ENCODE data around the gene CDHR4.
"Not testable (repeated sequence)": the region's sequence is repeated elsewhere in the genome, so short reads cannot be mapped to it uniquely, and the experiment has no call there.

The CDHR4 gene

DNA sequence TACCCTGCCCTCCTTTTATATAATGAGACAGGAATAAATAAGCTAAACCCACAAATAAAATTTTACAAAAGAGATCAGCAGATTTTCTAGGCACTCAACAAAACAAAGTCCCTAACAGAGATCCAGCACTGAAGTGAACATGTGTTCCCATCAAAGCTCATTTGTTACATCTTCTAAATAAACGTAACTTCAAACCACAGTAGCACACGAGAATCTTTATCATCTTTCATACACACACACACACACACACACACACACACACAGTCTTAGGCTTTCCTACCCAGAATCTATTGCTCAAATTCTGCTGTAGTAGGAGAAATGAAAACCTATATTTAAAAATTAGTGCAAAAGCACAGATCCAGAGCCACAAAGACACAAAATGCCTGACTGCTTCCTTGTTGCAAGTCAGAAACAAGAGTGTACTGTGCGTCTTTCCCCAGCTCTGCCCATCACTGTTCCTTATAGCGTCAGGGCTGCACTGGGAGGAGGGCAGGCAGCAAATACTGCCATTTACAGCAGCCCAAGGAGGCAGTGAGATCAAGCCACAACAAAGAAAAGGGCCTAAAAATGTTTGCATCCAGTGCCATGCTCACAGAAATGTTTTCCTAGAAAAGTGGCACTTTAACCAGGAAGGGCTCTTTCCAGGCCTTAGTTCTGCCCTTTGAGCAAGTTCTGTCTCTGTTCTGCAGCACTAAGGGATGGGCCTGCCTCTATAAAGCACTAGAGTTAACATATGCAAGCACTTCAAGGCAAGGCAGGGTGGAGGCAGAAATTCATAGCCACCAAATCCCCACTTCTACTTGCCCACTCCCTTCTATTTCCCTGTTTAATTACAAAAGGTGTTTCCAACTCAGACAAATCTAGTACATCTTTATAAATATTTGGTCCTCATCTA, 19.3 kb downstream of the CDHR4 start:
- no peak for DNase-seq (ENCODE audit: low spot score)

DNA sequence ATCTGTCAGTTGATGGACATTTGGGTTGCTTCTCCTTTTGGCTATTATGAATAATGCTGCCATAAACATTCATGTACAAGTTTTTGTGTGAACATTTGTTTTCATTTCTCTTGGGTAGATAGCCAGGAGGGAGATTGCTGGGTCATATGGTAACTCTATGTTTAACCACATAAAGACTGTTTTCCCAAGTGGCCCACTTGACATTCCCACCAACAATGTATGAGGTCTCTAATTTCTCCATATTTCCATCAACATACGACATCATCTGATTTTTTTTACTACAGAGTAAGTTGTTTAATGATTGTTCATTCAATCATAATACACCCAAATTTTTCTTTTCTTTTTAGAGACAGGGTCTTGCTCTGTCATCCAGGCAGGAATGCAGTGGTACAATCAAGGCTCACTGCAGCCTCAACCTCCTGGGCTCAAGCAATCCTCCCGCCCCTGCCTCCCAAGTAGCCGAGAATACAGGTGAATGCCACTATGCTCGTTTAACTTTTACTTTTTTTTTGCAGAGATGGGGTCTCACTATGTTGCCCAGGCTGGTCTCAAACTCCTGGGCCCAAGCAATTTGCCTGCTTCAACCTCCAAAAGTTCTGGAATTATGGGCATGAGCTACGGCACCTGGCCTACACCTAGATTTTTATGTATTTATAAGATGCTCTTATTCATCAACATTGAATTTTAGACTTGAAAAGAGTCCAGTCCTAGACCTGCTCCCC, 20.2 kb downstream of the CDHR4 start:
- no peak for DNase-seq (ENCODE audit: low spot score)

DNA sequence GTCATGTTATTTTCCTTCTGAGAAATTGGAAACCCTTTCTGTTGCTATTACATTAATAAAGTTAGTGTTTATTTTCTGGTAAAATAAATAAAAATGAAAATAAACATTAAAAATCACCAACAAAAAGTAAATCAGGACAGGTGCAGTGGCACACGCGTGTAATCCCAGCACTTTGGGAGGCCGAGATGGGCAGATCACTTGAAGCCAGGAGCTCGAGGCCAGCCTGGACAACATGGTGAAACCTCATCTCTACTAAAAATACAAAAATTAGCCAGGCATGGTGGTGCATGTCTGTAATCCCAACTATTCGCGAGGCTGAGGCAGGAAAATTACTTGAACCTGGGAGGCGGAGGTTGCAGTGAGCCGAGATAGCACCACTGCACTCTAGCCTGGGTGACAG, 23.6 kb downstream of the CDHR4 start:
- DNase-seq (ENCODE audit: low spot score): not testable (repeated sequence)

DNA sequence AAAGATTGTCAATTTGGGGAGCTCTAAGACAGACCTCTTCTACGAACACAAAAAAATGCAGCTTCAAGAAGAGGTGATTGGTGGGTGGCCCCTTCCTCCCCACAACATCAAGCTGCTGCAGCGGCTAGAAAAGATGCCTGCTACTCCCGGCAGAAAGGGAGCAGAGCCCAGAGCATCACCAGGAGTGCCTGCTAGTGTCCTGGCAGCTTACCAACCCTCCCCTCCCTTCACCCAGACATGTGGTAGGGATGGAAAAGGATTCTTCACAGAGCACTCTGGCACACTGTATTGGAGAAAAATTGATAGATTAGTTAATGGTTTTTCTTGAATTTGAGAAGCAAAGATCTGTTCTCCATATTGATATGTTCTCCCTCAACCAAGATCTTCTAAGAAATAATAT, 24.1 kb downstream of the CDHR4 start:
- DNase-seq (ENCODE audit: low spot score): no peak

DNA sequence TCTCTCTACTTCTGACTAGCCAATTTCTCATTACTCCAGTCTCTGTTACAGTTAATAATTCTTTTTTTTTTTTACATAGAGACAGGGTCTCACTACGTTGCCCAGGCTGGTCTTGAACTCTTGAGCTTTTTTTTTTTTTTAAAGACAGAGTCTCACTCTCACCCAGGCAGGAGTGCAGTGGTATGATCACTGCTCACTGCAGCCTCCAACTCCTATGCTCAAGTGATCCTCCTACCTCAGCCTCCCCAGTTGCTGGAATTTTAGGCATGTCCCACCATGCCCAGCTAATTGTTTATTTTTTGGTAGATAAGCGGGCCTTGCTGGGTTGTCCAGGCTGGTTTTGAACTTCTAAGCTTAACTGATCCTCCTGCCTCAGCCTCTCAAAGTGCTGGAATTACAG, 27.0 kb downstream of the CDHR4 start:
- no peak for DNase-seq (ENCODE audit: low spot score)

DNA sequence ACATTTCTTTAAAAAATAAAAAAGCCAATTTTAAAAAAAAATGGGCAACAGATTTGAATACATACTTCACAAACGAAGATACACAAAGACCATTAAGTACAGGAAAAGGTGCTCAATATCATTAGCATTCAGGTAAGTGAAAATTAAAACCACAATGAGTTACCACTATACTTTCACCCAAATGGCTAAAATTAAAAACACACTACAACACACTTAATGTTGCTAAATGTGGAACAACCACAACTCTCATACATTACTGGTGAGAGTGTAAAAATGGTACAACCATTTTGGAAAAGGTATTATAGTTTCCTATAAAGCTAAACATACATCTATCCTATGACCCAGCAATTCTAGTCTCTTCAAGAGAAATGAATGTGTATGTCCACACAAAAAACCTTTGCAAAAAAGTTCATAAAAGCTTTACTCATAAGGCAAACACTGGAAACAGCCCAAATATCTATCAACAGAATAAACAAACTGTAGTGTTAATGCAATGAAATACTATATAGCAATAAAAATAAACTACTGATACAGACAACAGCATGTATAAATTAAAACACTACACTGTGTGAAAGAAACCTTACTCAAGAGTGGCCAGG, 28.2 kb downstream of the CDHR4 start:
- DNase-seq (ENCODE audit: low spot score): no peak

DNA sequence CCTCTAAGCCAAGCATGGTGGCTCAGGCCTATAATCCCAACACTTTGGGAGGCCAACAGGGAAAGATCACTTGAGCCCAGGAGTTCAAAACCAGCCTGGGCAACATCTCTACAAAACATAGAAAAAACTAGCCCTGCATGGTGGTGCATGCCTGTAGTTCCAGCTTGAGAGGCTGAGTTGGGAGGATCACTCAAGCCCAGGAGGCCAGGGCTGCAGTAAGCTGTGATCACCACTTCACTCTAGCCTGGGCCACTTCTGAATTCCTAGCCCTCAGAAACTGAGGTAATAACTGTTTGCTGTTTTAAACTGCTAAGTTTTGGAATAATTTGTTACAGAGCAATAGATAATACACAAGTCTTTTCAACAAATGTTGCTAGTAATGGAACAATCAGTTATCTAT, 29.7 kb downstream of the CDHR4 start:
- DNase-seq (ENCODE audit: low spot score): no peak

DNA sequence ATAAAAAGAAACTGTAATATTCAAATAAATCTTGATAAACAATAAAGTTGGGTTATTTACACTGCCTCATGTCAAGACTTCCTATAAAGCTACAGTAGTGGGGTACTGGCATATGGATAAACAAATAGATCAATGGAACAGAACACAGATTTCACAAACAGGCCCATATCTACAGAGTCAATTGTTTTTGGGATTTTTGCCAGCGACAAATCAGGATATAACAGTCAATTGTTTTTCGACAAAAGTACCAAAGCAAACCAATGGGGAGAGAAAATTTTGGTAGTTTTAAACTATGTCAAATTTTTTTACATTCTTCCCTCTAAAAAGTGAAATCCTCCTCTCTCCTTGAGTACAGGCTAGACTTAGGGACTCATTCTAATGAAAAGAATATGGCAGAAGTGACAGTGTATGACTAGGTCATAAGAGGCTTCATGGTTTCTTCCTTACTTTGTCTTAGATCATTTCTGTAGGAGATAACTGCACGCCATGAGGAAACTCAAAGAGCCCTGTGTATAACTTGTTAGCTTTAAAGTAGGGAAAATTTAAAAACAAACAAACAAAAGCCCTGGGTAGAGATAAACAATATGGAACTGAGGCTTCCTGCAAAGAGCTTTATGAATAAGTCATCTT, 30.3 kb downstream of the CDHR4 start:
- DNase-seq (ENCODE audit: low spot score): no peak

DNA sequence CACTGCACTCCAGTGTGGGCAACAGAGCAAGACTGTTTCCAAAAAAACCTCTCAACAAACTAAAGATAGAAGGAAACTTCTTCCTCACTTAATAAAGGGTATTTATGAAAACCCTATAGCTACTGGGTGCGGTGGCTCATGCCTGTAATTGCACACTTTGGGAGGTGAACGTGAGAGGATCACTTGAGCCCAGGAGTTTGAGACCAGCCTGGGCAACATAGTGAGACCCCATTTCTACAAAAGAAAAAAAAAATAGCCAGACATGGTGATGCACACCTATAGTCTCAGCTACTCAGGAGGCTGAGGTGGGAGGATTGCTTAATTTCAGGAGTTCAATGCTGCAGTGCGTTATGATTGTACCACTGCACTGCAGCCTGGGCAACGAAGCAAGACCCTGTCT, 35.7 kb downstream of the CDHR4 start:
- DNase-seq (ENCODE audit: low spot score): no peak

DNA sequence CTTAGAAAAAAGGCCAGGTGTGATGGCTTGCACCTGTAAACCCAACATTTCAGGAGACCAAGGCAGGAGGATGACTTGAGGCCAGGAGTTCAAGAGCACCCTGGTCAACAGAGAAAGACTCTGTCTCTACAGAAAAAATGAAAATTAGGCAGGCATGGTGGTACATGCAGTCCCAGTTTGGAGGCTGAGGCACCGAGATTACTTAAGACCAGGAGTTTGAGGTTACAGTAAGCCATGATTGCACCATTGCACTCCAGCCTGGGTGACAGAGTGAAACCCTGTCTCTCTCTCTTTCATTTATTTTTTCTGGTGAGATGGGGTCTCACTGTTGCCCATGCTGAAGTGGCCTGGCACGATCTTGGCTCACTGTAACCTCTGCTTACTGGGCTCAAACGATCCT, 38.0 kb downstream of the CDHR4 start:
- DNase-seq (ENCODE audit: low spot score): no peak

DNA sequence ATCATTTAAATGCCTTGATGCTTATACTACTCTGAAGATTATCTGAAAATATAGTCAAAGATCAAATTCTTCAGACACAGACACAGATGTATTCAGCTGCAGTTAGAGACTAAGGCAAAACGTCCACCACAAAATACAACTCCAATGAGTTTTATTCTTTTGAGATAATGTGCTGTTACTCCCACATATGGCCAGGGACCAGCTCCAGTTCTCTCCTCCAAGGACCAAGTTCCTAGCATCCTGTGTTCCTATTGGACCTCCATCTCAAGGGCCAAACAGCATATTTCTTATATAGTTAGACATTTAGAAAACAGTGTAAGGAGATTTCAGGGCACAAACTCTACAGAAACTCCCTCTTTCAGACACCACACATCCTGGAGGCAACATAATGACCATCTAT, 40.4 kb downstream of the CDHR4 start:
- DNase-seq (ENCODE audit: low spot score): no peak

DNA sequence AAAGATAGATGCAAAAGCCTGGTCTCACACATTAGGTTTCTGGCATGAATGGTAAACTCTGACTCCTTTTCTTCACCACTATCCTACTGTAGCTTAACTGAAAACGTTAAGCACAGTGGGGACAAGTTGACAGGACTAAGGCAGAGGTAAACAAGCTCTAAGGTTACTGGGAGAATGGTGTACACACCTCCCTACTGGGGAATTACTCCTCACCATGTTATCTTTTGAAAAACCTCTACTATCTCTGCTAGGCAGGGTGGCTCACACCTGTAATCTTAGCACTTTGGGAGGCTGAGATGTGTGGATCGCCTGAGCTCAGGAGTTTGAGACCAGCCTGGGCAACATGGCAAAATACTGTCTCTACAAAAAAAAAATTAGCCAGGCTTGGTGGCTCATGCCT, 42.5 kb downstream of the CDHR4 start:
- no peak for DNase-seq (ENCODE audit: low spot score)

DNA sequence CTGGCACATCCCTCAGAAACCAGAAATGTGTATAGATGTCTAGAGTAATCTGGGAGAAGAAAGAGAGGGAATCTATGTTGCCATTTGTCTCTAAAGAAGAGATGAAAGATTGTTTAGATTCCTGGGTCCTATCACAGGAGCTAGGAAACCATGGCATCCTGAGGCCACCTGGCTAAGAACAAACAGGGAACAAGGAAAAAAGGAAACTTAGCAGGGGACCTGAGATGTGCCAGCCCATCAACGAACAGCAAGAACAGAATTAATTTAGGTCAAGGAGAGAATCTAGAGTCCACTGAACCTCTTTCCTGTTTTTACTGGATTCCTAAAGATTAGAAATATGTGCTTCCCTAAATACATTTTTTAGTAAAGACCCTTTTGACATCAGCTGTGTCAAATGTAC, 43.6 kb downstream of the CDHR4 start:
- DNase-seq (ENCODE audit: low spot score): no peak

DNA sequence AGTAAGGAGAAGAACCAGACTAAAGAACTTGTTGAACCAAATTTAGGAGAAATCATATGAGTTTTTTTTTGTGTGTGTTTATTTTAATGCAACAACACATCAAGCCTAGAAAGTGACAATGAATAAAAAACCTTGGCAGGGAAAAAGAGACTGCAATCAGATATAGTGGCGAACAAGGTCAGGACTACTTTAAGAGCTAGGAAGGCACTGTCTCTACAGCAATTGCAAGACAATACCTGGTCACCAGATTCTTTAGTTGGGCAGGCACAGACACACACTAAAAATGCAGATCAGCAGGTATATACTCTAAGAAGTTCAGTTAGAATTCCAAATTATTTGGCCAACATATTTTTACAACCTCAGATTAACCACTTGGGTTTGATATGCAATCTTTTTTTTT, 45.1 kb downstream of the CDHR4 start:
- no peak for DNase-seq (ENCODE audit: low spot score)

DNA sequence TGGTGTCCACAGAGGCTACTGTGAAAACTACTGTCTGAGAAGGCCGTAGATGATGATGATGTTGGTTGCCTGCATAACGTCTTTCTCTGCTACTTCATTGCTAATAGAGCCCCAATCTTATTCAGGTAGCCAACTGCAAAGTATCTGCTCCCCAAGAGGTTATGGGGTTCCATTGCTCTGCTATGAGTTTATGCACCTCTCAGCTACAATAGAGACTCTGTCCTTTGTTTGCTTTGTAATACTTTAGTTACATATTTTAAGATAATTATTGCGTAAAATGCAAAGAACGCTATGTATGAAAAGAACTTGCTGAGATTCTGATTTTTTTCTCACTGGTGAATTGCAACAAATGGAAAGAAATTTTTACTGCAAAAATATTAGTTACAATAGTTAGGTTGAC, 48.2 kb downstream of the CDHR4 start:
- no peak for DNase-seq (ENCODE audit: low spot score)

DNA sequence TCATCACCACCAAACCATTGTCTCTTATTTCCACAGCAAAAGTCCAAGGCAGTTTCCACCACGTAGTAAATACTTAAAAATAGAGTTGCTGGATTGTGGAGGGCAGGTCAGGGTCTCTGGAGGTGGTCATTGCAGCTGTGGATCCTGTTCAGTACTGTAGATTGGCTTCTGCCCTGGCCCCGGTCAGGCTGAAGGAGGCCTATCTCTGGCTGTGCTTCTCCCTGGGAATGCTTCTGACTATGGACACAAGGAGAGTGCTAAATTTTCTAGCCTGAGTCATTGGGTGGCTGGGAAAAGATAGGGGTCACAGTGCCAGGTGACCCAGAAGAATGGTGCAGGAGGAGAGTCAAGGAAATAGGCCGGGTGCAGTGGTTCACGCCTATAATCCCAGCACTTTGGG, 49.6 kb downstream of the CDHR4 start:
- DNase-seq (ENCODE audit: low spot score): no peak

DNA sequence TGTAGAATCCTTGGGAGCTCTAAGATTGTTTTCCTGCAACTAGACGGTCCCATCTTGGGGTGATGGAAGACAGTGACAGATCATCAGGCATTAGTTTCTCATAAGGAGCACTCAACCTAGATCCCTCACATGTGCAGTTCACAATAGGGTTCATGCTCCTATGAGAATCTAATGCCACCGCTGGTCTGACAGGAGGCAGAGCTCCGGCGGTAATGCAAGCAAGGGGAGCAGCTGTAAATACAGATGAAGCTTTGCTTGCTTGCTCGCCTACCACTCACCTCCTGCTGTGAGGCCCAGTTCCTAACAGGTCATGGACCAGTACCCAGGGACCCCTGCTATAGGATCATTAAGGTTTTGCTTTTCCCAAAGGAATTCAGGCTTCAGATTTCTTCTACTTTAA, 50.8 kb downstream of the CDHR4 start:
- not testable (repeated sequence) for DNase-seq (ENCODE audit: low spot score)

DNA sequence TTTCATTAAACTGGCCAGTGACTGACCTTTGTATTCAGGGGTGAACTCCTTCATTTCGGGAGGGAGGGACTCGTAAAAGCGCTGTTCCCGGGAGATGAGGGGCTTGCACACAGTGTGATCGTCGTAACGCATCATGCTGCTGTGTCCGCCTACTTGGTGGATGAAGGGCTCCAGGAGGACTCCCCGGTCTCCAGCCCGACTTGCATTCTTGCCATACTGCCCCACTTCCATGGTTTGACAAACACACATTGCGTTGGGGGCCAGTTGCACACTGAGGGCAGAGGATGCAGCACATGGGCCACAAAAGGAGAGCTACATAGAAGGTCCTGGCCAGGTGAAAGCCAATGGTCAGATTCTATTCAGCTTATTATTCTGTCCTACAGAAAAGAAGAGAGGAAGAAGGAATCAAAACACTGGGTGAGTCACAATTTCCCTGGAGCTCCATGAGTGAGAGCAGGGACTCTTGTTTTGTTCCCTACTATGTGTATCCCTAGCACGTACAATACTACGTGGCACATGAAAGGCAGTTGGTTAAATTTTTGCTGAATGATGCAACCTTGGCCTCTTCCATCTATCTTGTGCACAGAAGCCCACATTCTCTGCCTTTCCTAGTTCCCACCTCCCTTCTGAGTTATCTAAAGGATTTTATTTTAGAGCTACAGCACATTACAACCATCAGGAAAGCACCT, 51.7 kb downstream of the CDHR4 start:
- DNase-seq (ENCODE audit: low spot score): no peak

DNA sequence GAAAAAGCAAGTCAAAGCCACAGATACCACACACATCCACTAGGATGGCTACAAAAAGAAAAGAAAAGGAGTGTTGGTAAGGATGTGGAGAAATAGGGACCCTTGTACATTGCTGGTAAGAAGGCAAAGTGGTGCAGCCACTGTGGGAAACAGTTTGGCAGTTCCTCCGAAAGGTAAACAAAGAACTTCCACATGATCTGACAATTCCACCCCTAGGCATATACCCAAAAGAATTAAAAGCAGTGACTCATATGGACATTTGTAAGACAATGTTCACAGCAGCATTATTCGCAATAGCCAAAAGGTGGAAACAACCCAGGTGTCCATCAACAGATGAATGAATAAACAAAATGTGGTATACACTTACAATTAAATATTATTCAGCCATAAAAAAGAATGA, 53.7 kb downstream of the CDHR4 start:
- DNase-seq (ENCODE audit: low spot score): no peak
